SH-SY5Y (cell line): ENCODE data around the gene ADGRL2.

ENCODE experiments used
- GATA2 ChIP-seq: IDR thresholded peaks from 2 replicates; pipeline ENCODE4 v1.6.1; 2011; ENCODE audit warnings: mild to moderate bottlenecking, low read depth, low read length
- GATA3 ChIP-seq: IDR thresholded peaks from 2 replicates; pipeline ENCODE4 v1.6.1; 2011; ENCODE audit warnings: low read depth, mild to moderate bottlenecking, low read length, moderate library complexity

Gene ADGRL2

DNA sequence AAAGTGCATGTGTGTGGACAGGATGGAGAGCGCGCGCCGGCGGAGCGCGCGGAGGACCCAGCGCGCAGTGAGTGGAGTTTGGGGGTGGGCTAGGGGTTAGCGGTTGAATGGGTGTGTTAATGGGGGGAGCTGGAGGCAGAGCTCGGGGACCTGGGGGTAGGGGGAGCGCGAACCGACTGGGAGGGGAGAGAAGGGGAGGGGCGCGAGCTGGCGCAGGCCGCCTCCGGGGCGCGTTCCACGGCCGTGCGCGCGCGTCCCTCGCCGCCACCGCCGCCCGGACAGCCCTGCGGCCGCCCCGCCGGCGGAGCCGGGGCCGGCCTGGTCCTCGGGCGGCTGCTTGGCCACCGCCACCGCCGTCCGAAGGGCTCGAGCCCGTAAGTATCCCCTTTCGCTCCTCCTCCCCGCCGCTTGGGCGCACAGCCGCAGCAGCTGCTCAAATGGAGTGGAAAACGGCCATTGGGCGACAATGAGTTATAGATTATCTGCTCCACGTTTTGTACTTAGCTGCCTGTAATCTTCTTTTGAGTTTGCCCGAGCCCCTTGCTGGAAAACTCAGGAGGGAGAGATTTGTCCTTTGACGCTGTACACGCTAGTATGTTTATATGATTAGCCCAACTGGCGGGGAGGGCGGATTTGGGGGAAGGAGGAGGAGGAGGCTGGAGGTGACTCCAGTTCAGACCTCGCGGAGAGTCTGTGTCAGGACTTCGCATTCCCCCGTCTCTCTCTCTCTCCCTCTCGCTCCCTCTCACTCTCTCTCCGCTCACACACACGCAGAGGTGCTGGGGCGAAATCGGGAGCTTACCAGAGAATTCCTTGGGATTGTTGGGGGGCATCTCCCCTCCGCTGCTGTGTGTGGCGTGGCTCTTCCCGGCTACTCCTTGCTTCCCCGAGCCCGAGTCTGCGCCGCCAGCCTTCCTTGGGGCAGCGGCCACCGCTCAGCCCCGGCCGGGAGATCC is at the start of gene ADGRL2:
Gene ADGRL2, plus strand, starts transcription at position 240 of the 956 bp plus-strand sequence. CDS start 36,051 bp downstream, outside the sequence.
- peak; percentile 12; the same call in 1 of the 2 replicates for TF ChIP-seq GATA2
- TF ChIP-seq GATA3: no peak

DNA sequence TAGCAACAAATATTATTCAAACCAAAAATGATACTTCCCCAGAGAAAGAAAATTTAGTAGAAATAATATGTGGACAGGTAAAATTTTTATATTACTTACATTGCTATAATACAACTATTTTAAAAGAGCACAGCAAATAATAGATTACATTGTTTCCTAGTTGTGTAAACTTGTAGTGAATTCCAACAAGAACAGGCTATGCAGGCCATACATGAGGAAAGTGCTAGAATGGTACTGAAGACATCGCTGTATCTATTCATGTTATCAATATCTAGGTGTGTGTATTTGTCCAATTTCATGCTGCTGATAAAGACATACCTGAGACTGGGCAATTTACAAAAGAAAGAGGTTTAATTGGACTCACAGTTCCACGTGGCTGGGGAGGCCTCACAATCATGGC is 47.9 kb upstream of the ADGRL2 start:
- TF ChIP-seq GATA2: no peak
- no peak for TF ChIP-seq GATA3

DNA sequence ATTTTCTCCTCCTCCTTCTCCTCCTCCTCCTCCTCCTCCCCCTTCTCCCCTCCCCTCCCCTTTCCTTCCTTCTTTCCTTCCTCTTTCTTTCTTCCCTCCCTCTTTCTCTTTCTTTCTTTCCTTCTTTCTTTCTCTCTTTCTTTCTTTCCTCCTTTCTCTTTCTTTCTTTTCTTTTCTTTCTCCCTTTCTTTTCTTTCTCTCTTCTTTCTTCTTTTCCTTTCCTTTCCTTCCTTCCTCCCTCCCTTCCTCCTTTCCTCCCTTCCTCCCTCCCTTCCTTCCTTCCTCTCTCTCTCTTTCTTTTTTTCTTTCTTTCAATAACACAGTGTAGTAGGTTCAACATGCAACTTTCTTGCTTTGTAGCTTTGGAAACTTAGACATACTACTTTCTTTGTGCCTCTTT is 46.3 kb upstream of the ADGRL2 start:
- TF ChIP-seq GATA3: no peak
- TF ChIP-seq GATA2: no peak

- TF ChIP-seq GATA3: no peak
Measured at GRCh38 chr1:81756872-81757271, 43.9 kb upstream of the ADGRL2 start.

DNA sequence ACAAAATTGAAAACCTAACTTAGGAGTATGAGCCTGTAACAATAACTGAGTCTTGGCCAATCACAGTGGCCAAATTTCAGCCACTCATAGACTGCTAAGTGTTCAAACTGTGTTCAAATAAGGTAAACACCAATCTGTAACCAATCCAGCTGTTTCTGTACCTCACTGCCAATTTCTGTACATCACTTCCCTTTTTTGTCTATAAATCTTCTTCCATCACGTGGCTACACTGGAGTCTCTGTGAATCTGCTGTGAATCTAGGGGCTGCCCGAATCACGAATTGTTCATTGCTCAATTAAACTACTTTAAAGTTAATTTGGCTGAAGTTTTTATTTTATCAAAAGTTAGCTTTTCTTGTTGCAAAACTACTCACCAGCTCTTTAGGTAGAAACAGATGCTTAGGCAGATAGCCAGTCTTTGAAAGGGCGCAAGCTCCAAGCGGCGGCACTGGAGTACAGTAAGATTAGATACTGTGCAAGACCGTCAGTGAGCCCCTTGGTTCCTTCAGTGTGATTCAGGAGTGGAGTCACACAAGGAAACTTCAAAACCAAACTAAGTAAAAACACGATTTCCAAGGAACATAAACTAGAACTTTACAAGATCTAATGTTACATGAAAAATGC is 43.2 kb upstream of the ADGRL2 start:
- TF ChIP-seq GATA3 (no peak), GATA2 (no peak)

DNA sequence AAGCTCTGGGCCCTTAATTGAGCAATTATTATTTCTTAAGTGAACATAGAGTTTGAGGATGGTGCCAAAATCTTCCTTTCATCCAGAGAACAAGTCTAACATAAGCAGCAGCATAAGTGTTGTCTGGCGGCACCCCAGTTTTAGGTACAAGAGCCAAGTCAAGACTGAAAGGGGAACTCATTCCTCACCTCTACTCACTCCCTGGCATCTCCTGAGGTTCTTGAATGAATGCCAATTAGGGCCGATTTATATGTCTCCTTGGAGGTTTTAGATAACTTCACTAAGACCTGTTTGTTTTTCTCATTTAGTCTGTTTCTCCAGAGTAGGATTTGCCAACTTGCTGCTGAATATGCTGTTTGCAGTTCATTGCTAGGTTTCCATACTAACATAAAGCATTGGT is 42.6 kb upstream of the ADGRL2 start:
- TF ChIP-seq GATA3 (no peak), GATA2 (no peak)

GRCh38 chr1:81760477-81761097 is 40.1 kb upstream of the ADGRL2 start:
- no peak for TF ChIP-seq GATA3
- TF ChIP-seq GATA2: no peak

DNA sequence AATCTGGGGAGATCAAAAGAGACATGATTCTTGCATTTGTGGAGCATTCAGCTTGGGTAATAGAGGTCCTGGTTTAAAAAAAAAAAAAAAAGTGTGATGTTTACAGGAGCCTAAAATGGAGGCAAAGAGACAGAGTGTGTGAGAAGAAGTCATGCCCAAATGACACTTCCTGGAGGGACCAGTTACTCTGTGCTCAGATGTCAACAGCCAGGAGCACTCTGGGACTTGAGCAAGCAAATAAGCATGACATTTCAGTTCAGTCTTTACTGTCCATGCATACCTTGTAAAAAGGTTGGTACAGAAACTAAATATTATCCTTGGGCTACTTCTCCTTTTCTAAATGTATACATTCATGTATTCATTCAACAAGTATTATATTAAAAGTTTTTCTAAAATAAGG is 25.2 kb upstream of the ADGRL2 start:
- no peak for TF ChIP-seq GATA2
- TF ChIP-seq GATA3: no peak

GRCh38 chr1:81780705-81781454 is 19.9 kb upstream of the ADGRL2 start:
- no peak for TF ChIP-seq GATA3
- no peak for TF ChIP-seq GATA2

GRCh38 chr1:81781749-81782148 is 19.0 kb upstream of the ADGRL2 start:
- TF ChIP-seq GATA2 (no peak), GATA3 (no peak)

DNA sequence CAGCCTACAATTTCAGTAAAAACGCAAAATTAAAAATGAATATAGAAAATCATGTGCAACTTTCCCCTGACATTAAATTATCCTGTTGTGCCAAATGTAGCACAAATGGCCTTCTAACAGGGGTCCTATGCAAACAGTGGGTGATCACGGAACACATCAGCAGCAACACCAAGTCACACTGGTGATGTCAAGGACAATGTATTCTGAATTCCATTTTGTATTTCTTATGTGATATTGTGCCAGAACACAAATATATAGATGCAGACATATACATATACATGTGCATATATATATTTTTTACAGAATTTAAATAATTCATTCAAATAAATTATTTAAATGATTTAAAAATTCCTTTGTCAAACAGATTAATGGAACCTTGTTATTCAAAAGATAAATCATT is 8.6 kb upstream of the ADGRL2 start:
- TF ChIP-seq GATA2 (no peak), GATA3 (no peak)

DNA sequence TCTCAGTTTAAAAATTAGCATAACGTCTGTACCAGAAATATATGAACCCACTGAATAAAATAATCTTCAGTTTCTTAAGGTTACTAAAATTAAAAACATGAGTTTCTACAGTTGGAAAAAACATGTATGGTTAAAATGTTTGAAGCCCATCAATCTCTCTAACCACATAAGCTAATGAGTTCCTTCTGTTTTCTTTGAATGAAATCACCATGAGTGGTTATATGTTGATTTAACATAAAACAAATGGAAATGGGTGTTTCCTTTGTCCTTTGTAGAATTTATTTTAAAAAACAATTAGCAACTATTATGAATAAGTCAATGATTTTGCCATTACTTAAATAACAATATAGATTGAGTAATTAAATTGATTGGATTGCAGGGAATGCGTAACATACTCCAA is 3.0 kb upstream of the ADGRL2 start:
- no peak for TF ChIP-seq GATA3

GRCh38 chr1:81799939-81800694 is 617 bp upstream of the ADGRL2 start:
- TF ChIP-seq GATA3 (no peak), GATA2 (no peak)
